SW 1271 (cell line): ENCODE measurements around the gene TSSK2.

ENCODE experiments used
- DNase-seq, 2 experiments: peaks; one replicate each; lab custom pipeline; 2025; lab: John Stamatoyannopoulos, UW

The TSSK2 gene

DNA sequence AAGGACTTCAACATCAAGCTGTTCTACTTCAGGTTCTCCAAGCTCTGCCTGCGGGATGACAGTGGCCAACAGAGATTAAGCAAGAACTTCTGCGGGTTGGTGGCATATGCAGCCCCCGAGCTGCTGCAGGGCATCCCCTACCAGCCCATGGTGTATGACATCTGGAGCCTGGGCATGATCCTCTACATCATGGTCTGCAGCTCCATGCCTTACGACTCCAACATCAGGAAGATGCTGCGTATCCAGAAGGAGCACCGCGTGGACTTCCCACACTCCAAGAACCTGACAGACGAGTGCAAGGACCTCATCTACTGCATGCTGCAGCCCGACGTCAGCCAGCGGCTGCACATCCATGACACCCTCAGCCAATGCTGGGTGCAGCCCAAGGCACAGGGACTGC is 6.1 kb upstream of the TSSK2 start:
- no peak for DNase-seq

DNA sequence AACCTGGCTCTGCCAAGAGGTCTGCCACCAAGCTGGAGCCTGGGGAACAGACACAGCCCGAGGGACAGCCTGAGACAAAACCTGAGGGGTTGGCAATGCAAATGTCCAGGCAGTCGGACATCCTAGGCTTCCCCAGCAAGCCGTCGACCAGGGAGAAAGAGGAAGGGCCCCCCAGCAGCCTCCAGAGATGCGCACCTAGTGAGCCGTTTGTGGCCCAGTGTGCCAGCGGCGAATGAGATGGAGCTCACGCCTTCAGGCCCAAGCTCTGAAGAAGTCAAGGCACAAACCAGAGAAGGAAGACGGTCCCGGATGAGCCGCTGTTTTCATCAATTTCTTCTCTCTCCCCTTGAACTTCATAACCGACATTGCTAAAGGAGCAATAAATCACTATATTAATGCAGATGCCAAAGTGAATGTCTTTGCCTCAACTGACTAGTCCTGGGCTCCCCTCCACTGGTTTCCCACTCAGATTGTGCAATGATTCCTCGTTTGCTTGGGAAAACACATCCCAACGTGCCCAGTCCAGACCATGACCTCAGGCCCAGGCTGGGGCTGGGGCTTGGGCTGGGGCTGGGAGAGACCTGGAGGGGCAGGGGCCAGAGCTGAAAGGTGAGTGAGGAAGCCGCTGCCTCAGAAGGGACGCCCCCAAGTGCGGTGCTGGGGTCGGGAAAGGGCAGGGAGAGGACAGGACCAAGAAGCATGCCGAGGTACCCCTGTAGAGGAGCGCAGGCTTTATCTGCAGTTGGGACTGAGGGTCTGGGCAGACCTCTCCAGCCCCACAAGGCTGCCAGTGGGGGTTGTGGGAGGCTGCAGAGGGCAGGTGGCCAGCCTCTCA is 5.4 kb upstream of the TSSK2 start:
- DNase-seq = no peak

DNA sequence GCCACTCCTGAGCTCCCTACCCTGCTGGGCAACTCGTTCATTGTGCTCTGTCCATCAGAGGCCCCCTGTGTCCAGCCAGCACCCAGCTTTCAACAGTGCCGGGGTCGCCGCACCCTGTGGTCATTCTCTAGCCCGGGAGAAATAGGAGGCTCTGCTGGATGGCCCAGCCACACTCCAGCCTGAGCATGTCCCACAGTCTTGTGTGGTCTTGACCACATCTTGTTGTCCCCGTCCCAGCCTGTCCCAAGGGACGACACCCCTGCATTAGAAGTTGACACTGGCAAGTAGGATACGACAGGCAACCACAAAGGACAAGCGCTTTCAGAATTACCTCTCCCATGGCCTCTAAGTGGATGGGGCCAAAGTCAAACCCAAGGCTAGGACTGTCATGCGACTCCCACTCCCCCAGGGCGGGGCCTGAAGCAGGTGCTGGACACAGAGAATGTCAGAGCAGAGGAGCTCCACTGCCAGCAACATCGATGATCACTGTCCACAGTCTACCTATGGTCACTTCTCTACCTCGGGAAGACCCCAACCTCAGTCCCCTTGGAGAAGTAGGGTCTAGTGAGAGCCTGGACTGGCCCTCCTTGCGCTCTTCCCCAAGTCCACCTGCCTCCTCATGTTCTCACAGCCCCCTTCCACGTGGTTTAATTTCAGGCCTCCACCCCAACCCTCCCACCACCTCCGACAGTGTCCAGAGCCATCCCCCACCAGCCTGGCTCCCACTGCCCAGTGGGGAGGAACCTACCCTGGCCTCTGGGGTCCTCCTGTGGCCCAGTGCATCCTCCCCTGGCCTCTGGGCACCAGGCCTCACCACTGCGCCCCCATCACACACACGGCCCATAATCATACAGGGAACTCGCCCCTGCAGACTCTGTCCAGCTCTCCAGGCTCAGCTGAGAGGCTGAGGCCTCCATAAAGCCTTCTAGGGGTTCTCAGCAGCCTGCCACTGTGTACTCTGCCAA is 4.5 kb upstream of the TSSK2 start:
- DNase-seq = no peak

GRCh38 chr22:19127329-19128008 is 3.6 kb upstream of the TSSK2 start:
- DNase-seq = no peak

GRCh38 chr22:19128009-19128401 is 3.1 kb upstream of the TSSK2 start:
- no peak for DNase-seq

DNA sequence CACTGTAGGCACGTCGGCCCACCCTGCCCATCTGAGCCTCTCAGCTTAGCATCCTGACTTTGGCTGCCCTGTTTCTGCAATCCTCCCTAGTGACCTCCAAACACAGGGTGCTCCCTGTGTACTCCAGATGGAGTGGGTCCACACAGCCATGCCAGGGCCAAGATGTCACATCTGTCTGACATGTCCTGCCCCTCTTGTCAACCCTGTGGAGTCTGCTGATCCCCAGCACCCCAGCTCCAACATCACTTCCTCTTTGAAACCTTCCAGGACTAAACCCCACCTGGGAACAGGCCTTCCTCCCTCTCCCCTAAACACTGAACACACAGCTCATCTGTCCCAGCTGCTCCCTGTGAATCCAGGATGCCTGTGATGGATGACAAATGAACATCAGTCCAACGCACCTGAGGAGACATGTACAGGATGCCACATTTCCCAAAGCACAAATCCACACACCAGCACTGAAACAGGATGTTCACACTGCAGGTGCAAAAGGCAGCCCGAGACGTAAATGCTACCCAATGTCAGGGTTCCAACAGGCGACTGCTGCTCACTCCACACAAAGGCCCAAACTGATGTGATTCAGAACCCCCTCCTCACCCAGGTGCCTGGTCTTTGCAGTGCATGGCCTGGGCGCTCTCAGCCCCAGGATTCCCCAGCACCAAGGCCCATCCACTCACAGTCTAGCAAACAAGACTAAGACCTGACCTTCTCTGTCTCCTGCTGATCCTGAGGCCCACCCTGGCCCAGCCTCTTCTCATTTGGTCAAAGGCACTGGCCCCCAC is 2.0 kb upstream of the TSSK2 start:
- no peak for DNase-seq

GRCh38 chr22:19129871-19130270 is 1.2 kb upstream of the TSSK2 start:
- no peak for DNase-seq

DNA sequence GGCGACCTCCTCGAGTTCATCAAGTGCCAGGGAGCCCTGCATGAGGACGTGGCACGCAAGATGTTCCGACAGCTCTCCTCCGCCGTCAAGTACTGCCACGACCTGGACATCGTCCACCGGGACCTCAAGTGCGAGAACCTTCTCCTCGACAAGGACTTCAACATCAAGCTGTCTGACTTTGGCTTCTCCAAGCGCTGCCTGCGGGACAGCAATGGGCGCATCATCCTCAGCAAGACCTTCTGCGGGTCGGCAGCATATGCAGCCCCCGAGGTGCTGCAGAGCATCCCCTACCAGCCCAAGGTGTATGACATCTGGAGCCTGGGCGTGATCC is 542 bp downstream of the TSSK2 start:
- no peak for DNase-seq

- no peak for DNase-seq
Measured at GRCh38 chr22:19132153-19132552, 1.0 kb downstream of the TSSK2 start.

DNA sequence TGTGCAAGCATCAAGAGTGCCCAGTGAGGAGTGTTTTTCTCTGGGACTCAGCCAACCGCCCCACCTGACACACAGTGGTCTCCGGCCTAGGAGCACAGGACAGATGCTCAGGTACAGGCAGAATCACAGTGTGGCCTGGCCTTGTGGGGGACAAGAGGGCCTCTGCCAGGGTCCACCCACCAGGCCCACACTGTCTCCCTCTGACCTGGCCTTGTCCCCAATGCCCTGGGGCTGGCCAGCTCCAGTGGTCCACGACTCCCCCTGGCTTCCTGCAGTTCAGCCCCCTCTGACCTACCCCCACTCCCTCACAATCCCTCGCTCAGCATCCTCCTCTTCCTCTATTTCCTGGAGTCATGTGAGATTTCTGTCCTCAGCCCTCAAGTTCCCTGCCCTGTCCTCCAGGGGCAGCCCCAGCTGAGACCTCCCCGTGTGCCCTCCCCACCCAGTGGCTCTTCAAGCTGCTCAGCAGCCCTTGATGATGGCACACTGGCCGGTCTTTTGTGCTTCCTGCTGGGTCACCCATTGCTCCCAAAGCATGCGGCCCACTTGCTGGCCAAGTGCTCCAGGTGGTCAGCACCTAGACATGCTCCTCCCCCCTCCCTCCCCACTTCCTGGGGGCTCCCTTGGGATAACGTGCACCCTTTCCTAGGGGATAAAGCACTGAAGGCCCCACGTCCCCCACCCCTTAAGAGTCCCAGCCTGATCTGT is 1.7 kb downstream of the TSSK2 start:
- DNase-seq = no peak

DNA sequence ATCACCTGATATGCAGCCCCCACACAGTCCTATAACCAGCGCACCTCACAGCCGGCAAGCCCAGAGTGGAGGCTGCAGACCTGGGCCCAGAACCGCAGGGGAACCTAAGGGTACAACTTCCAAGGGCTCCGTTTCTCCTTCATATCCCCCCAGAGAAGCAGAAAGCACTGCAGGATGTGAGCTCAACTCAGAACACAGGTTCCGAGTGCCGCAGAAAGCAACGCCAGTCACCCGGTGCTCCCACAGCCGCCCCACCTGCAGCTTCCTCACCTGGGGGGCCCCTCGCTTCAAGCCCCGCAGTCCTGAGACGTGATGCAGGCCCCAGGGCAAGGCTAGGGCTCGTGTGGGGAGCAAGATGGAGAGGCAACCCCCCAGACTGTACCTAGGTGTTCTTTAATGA is 2.5 kb downstream of the TSSK2 start:
- DNase-seq = no peak

GRCh38 chr22:19134176-19134831 is 3.2 kb downstream of the TSSK2 start:
- no peak for DNase-seq

- DNase-seq = no peak
Measured at GRCh38 chr22:19134874-19135273, 3.8 kb downstream of the TSSK2 start.

DNA sequence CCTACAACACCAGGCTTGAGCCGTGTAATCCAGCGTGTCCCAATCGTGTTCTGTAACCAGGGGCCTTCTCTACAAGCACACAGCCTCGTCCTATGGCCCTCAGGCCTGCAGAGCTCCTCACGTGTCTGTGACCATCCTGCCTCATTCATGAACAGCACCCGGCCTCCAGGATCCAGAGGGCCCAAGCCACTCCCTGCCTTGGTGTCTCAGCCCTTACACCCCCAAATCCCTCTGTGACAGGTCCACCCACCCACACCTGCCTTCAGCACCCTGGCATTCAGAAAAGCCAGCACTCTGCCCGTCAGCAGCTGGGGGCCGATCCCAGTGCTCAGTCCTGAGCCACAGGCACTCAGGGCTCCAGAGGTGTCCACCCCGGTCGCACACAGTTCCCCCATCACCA is 5.8 kb downstream of the TSSK2 start:
- DNase-seq = no peak

GRCh38 chr22:19137384-19138216 is 6.5 kb downstream of the TSSK2 start:
- no peak for DNase-seq

DNA sequence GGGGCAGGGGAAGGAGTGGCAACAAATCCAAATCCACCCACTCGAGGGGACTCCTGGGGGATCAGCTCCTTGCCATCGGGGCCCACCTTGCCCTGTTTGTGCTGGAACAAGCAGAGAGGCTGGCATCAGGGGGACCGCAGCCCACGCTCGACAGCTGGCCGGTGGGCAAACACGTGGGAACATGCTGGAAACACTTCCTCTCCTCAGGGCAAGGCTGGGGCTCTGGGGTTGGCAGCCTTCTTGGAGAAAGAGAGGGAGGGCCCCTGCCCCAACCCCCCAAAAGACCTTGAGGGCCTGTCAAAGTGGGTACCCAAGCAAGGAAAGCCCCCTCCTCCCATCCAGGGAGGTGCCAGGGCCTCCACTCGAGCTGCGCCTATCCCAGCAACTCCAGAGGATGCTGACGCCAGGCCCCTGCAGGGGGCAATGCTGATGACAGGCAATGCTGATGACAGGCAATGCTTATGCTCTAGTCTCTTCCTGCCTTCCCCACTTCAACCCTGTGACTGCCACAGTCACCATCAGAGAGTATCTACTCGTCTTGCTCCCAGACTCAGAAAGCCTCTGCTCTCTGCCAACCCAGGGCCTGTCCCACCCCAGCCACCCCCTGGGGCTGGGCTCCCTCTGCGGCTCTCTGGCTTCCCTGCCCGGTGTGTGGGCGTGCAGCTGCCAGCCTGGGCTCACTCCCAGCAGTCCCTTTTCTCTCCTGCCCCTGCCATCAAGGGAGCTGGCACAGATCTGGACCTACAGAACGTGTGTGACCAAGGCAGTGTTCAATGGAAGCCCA is 7.3 kb downstream of the TSSK2 start:
- no peak for DNase-seq

DNA sequence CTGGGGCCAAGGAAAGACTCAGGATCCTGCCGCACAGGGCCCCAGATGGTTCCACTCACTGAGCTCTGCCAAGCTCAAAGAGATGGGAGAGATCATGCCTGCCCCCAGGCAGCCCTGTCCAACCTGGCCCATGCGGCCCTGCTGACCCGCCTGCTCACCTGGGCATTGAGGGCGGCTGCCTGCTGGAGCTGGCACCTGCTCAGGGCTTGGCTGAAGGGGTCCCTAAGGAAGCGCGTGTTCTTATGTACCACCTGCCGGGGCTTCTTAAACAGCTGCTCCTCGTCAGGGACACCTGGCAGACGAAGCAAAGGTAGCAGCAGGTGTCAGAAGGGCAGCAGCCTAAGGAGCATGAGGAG is 7.9 kb downstream of the TSSK2 start:
- no peak for DNase-seq

DNA sequence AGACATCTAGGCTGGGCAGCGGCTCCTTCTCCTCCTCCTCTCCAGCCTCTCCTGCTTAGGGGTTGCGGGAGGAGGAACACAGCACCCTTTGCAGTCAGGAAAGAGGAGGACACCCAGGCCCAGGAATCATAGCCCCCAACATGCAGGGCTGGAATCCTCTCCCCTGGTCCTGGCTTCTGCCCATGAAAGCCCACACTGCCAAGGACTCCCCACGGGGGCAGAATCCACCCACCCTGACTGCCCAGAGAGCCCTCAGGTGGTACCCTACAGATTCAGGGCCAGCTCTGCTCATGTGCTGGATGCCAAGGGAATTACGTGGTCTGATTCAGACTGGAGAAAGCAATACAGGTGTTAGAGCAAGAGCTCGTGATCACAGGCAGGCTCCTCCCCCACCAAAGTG is 8.9 kb downstream of the TSSK2 start:
- no peak for DNase-seq

GRCh38 chr22:19142394-19142793 is 11.3 kb downstream of the TSSK2 start:
- DNase-seq = no peak
